ENCODE measurements around the gene RCL1. TPM values are rescaled to one million over a fixed set of nuclear protein-coding genes. Genes with fewer than 3 reads are reported as not detected.

Gene RCL1
- polyA plus RNA-seq, 1 experiment, result 7.8 TPM

- ChIA-PET CTCF (no interaction called here), POLR2A (no interaction called here)
- Histone ChIP-seq H3K4me3 (ENCODE audit: low read depth, low read length) (no peak overlapping the region), H3K27me3 (ENCODE audit: control insufficient read depth, insufficient read depth, low read length) (no peaks in the 10 kb centered on the region), H3K27ac (ENCODE audit: low read depth, low read length) (no peak overlapping the region), H3K9me3 (ENCODE audit: control insufficient read depth, insufficient read depth, low read length) (no peaks in the 10 kb centered on the region)
- no peak for TF ChIP-seq CTCF (IDR thresholded peaks at IDR 0.05; ENCODE audit: low read depth, low read length)
- no peak for DNase-seq (ENCODE audit: low read depth, low spot score)
Measured at GRCh38 chr9:4864698-4865097, 72.0 kb downstream of the RCL1 start.

- no peaks in the 10 kb centered on the region for H3K27me3 ChIP-seq (ENCODE audit: control insufficient read depth, insufficient read depth, low read length)
- TF ChIP-seq CTCF (IDR thresholded peaks at IDR 0.05; ENCODE audit: low read depth, low read length), result no peak
- no peak for DNase-seq (ENCODE audit: low read depth, low spot score)
- H3K27ac ChIP-seq (ENCODE audit: low read depth, low read length), result no peak overlapping the region
- ChIA-PET POLR2A (no interaction called here), CTCF (interaction anchor here (0.6 to 0.8 kb wide), 2 partner anchors 28 to 788 kb away, joined by 3 read pairs; no protein-coding TSS in a partner anchor)
- H3K4me3 ChIP-seq (ENCODE audit: low read depth, low read length), result no peak overlapping the region
- no peaks in the 10 kb centered on the region for H3K9me3 ChIP-seq (ENCODE audit: control insufficient read depth, insufficient read depth, low read length)
Measured at GRCh38 chr9:4865681-4866080, 72.9 kb downstream of the RCL1 start.

- DNase-seq (ENCODE audit: low read depth, low spot score), result no peak
- H3K9me3 ChIP-seq (ENCODE audit: control insufficient read depth, insufficient read depth, low read length), result no peaks in the 10 kb centered on the region
- H3K4me3 ChIP-seq (ENCODE audit: low read depth, low read length), result no peak overlapping the region
- ChIA-PET POLR2A (no interaction called here), CTCF (interaction anchor here (0.5 to 0.6 kb wide), 2 partner anchors 58 to 789 kb away, joined by 3 read pairs; no protein-coding TSS in a partner anchor)
- no peak for TF ChIP-seq CTCF (IDR thresholded peaks at IDR 0.05; ENCODE audit: low read depth, low read length)
- no peak overlapping the region for H3K27ac ChIP-seq (ENCODE audit: low read depth, low read length)
- H3K27me3 ChIP-seq (ENCODE audit: control insufficient read depth, insufficient read depth, low read length), result no peaks in the 10 kb centered on the region
Measured at GRCh38 chr9:4866239-4866969, 73.7 kb downstream of the RCL1 start.

- H3K4me3 ChIP-seq (ENCODE audit: low read depth, low read length), result no peak overlapping the region
- ChIA-PET POLR2A (no interaction called here), CTCF (no interaction called here)
- no peak for DNase-seq (ENCODE audit: low read depth, low spot score)
- no peak for TF ChIP-seq CTCF (IDR thresholded peaks at IDR 0.05; ENCODE audit: low read depth, low read length)
- H3K9me3 ChIP-seq (ENCODE audit: control insufficient read depth, insufficient read depth, low read length), result no peaks in the 10 kb centered on the region
- H3K27ac ChIP-seq (ENCODE audit: low read depth, low read length), result no peak overlapping the region
- no peaks in the 10 kb centered on the region for H3K27me3 ChIP-seq (ENCODE audit: control insufficient read depth, insufficient read depth, low read length)
Measured at GRCh38 chr9:4873066-4873465, 80.3 kb downstream of the RCL1 start.

- ChIA-PET POLR2A (no interaction called here), CTCF (no interaction called here)
- H3K9me3 ChIP-seq (ENCODE audit: control insufficient read depth, insufficient read depth, low read length), result no peaks in the 10 kb centered on the region
- DNase-seq (ENCODE audit: low read depth, low spot score), result no peak
- H3K27ac ChIP-seq (ENCODE audit: low read depth, low read length), result no peak overlapping the region
- TF ChIP-seq CTCF (IDR thresholded peaks at IDR 0.05; ENCODE audit: low read depth, low read length), result no peak
- H3K4me3 ChIP-seq (ENCODE audit: low read depth, low read length), result no peak overlapping the region
- H3K27me3 ChIP-seq (ENCODE audit: control insufficient read depth, insufficient read depth, low read length), result no peaks in the 10 kb centered on the region
Measured at GRCh38 chr9:4875559-4875958, 82.8 kb downstream of the RCL1 start.
